DND-41 (cell line): Measurements from ENCODE around the gene TRIM46.

ENCODE experiments used
- EZH2 ChIP-seq: IDR thresholded peaks from 3 replicates; pipeline ENCODE4 v1.6.1; 2012; ENCODE audit warnings: borderline replicate concordance, low read depth, mild to moderate bottlenecking, moderate library complexity, low read length, inconsistent platforms; ENCODE audit not compliant: severe bottlenecking
- TF ChIP-seq, protein P1 (sequence below): IDR thresholded peaks from 2 replicates; pipeline ENCODE4 v1.5.1; 2012; ENCODE audit warnings: borderline replicate concordance, low read length, moderate library complexity, mild to moderate bottlenecking; ENCODE audit not compliant: poor library complexity, severe bottlenecking; ENCODE audit errors: extremely low read depth

DNA sequence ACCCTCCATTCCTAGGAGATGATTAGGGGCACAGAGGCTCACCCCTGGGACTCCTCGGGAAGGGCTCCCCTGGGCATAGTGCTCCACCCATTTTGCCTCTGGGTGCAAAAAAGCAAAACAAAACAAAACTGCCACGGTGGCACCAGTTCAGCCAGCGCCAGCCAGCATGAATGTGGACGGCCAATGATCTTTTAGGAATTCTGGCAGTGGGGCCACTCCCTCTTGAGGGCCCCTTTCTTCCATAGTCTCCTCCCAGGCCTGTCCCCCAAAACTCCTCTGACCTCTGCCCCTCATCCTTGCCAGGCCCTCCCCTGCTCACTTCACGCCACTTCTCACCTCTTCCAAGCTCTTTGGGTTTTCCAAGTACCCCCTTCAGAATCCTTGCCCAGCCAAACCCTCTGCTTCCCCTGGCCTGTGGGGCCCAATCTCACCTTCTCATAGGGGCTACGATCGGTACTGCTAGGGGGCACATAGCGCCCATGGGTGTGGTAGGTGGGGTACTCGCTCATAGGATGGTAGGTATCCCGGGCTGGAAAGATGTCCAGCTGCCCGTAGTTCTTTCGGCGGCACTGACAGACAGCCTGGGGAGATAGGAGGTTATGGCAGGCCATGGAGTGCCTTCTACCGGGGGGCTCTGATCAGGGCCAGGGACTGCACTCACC is 13.3 kb downstream of the TRIM46 start:
- TF ChIP-seq, protein P1, sequence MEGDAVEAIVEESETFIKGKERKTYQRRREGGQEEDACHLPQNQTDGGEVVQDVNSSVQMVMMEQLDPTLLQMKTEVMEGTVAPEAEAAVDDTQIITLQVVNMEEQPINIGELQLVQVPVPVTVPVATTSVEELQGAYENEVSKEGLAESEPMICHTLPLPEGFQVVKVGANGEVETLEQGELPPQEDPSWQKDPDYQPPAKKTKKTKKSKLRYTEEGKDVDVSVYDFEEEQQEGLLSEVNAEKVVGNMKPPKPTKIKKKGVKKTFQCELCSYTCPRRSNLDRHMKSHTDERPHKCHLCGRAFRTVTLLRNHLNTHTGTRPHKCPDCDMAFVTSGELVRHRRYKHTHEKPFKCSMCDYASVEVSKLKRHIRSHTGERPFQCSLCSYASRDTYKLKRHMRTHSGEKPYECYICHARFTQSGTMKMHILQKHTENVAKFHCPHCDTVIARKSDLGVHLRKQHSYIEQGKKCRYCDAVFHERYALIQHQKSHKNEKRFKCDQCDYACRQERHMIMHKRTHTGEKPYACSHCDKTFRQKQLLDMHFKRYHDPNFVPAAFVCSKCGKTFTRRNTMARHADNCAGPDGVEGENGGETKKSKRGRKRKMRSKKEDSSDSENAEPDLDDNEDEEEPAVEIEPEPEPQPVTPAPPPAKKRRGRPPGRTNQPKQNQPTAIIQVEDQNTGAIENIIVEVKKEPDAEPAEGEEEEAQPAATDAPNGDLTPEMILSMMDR: no peak
- no peak for TF ChIP-seq EZH2
